HUES48 (cell line): ENCODE data around the gene NACA2.
"Not testable (repeated sequence)": the region's sequence is repeated elsewhere in the genome, so short reads cannot be mapped to it uniquely, and the experiment has no call there.

Experiments
- H3K27ac ChIP-seq: one replicate; pipeline ENCODE4 v1.7.0; 2013; ENCODE audit warnings: low read depth, low read length, inconsistent platforms
- H3K27me3 ChIP-seq: 2 replicates; pipeline ENCODE4 v1.6.1; 2013; ENCODE audit warnings: mild to moderate bottlenecking, low read length; ENCODE audit not compliant: control insufficient read depth, insufficient read depth
- H3K36me3 ChIP-seq: 2 replicates; pipeline ENCODE4 v1.6.1; 2013; ENCODE audit warnings: low read length; ENCODE audit not compliant: control insufficient read depth, insufficient read depth
- H3K4me1 ChIP-seq: 2 replicates; pipeline ENCODE4 v1.6.1; 2013; ENCODE audit warnings: mild to moderate bottlenecking, low read length; ENCODE audit not compliant: control insufficient read depth, insufficient read depth
- H3K4me3 ChIP-seq: 2 replicates; pipeline ENCODE4 v1.5.1; 2013; ENCODE audit warnings: mild to moderate bottlenecking, low read depth, low read length
- H3K9ac ChIP-seq: 2 replicates; pipeline ENCODE4 v1.6.1; 2013; ENCODE audit warnings: mild to moderate bottlenecking, low read depth, low read length, moderate library complexity
- H3K9me3 ChIP-seq: 2 replicates; pipeline ENCODE4 v1.6.1; 2013; ENCODE audit warnings: low read length; ENCODE audit not compliant: control insufficient read depth, insufficient read depth

The NACA2 gene

GRCh38 chr17:61591018-61591417 lies at the start of gene NACA2:
Gene NACA2, minus strand, starts transcription at chr17:61591219. Its CDS starts 39 bp downstream, at chr17:61591180.
- H3K27ac ChIP-seq, result no peak within 1 kb of the TSS
- no peaks in the 10 kb centered on the region for H3K27me3 ChIP-seq
- no peak within 1 kb of the TSS for H3K9ac ChIP-seq
- no peaks in the 10 kb centered on the region for H3K4me1 ChIP-seq
- H3K9me3 ChIP-seq, result no peaks in the 10 kb centered on the region
- no peak within 1 kb of the TSS for H3K4me3 ChIP-seq
- no peaks in the 10 kb centered on the region for H3K36me3 ChIP-seq

GRCh38 chr17:61639818-61640217 lies 48.8 kb upstream of the NACA2 start:
- H3K4me1 ChIP-seq, result no peaks in the 10 kb centered on the region

DNA sequence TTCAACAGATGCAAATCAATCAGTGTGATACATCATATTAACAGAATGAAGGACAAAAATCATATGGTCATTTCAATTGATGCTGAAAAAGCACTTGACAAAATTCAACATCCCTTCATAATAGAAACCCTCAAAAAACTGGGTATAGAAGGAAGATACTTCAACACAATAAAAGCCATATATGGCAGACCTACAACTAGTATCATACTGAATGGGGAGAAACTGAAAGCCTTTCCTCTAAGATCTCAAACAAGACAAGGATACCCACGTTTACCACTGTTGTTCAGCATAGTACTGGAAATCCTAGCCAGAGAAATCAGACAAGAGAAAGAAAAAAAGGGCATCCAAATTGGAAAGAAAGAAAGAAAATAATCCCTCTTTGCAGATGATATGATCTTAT lies 47.1 kb upstream of the NACA2 start:
- Histone ChIP-seq H3K27ac (no peak overlapping the region), H3K27me3 (no peaks in the 10 kb centered on the region), H3K4me3 (no peak overlapping the region), H3K4me1 (no peaks in the 10 kb centered on the region), H3K36me3 (no peaks in the 10 kb centered on the region), H3K9me3 (no peaks in the 10 kb centered on the region), H3K9ac (no peak overlapping the region)

More at GRCh38 chr17:61639818-61640217, 48.8 kb upstream of the NACA2 start:
- H3K9ac ChIP-seq, result no peak overlapping the region
- no peaks in the 10 kb centered on the region for H3K9me3 ChIP-seq
- no peaks in the 10 kb centered on the region for H3K27me3 ChIP-seq
- H3K4me3 ChIP-seq, result no peak overlapping the region
- H3K27ac ChIP-seq, result no peak overlapping the region
- no peaks in the 10 kb centered on the region for H3K36me3 ChIP-seq

- Histone ChIP-seq H3K9ac (no peak overlapping the region), H3K27me3 (no peaks in the 10 kb centered on the region), H3K27ac (no peak overlapping the region), H3K9me3 (no peaks in the 10 kb centered on the region), H3K4me1 (no peaks in the 10 kb centered on the region), H3K4me3 (no peak overlapping the region), H3K36me3 (no peaks in the 10 kb centered on the region)
Measured at GRCh38 chr17:61635913-61636432, 45.0 kb upstream of the NACA2 start.

DNA sequence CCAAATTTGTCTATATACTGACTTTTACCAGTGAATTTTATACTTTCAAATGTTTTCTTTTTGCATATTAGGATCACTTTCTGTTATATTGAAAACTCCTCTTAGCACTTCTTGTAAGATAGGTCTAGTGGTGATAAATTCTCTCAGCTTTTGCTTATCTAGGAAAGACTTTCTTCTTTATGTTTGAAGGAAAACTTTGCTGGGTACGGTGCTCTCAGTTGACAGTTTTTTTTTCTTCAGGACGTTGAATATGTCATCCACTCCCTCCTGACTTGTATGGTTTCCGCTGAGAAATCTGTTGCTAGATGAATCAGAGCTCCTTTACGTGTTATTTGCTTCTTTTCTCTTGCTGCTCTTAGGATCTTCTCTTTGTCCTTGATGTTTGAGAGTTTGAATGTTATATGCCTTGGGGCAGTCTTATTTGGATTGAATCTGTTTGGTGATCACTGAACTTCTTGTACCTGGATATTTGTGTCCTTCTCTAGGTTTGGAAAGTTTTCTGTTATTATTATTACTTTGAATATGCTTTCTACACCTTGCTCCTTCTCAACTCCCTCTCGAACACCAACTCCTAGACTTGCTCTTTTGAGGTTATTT lies 44.0 kb upstream of the NACA2 start:
- H3K4me1 ChIP-seq, result no peaks in the 10 kb centered on the region

GRCh38 chr17:61634011-61634539 lies 43.1 kb upstream of the NACA2 start:
- Histone ChIP-seq H3K4me1 (no peaks in the 10 kb centered on the region), H3K36me3 (no peaks in the 10 kb centered on the region), H3K4me3 (no peak overlapping the region), H3K9ac (no peak overlapping the region), H3K27ac (no peak overlapping the region), H3K27me3 (no peaks in the 10 kb centered on the region), H3K9me3 (no peaks in the 10 kb centered on the region)

More for the DNA sequence above, 44.0 kb upstream of the NACA2 start:
- no peak overlapping the region for H3K9ac ChIP-seq
- no peak overlapping the region for H3K27ac ChIP-seq
- no peaks in the 10 kb centered on the region for H3K9me3 ChIP-seq
- H3K36me3 ChIP-seq, result no peaks in the 10 kb centered on the region
- H3K27me3 ChIP-seq, result no peaks in the 10 kb centered on the region
- H3K4me3 ChIP-seq, result no peak overlapping the region

DNA sequence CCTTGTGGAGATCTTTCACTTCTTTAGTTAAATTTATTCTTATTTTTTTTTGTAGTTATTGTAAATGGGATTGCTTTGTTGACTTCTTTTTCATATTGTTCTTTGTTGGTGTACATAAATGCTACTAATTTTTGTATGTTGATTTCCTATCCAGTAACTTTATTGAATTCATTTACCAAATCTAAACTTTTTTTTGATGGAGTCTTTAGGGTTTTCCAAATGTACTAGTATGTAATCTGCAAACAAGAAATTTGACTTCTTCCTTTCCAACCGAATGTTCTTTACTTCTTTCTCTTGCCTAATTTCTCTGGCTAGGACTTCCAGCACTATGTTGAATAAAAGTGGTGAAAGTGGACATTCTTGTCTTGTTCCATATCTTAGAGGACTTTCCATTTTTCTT lies 41.8 kb upstream of the NACA2 start:
- Histone ChIP-seq H3K27ac (no peak overlapping the region), H3K4me1 (peaks cover under 1% of the 10 kb centered on the region; the same call in 1 of the 2 replicates), H3K36me3 (no peaks in the 10 kb centered on the region), H3K9ac (no peak overlapping the region), H3K4me3 (no peak overlapping the region), H3K27me3 (no peaks in the 10 kb centered on the region), H3K9me3 (no peaks in the 10 kb centered on the region)

DNA sequence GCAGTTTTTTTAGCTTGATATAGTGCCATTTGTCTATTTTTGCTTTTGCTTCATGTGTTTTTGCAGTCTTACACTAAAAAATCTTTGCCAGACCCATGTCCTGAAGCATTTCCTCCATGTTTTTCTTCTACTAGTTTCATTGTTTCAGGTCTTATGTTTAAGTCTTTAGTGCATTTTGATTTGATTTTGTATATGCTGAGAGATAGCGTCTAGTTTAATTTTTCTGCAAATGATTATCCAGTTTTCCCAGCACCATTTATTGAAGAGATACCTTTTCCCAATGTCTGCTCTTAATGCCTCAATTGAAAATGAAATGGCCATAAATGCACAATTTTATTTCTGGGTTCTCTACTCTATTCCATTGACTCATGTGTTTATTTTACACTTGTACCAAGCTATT lies 40.8 kb upstream of the NACA2 start:
- Histone ChIP-seq H3K9ac (no peak overlapping the region), H3K4me1 (peaks cover 5% of the 10 kb centered on the region)

GRCh38 chr17:61628158-61628557 lies 37.1 kb upstream of the NACA2 start:
- not testable (repeated sequence) for H3K4me1 ChIP-seq, H3K9ac ChIP-seq, H3K36me3 ChIP-seq, H3K4me3 ChIP-seq, H3K27me3 ChIP-seq, H3K27ac ChIP-seq, H3K9me3 ChIP-seq

More for the DNA sequence above, 40.8 kb upstream of the NACA2 start:
- Histone ChIP-seq H3K4me3 (no peak overlapping the region), H3K27me3 (no peaks in the 10 kb centered on the region), H3K36me3 (no peaks in the 10 kb centered on the region), H3K27ac (no peak overlapping the region), H3K9me3 (no peaks in the 10 kb centered on the region)

GRCh38 chr17:61627658-61628057 lies 36.6 kb upstream of the NACA2 start:
- no peak overlapping the region for H3K9ac ChIP-seq
- no peak overlapping the region for H3K27ac ChIP-seq
- no peaks in the 10 kb centered on the region for H3K27me3 ChIP-seq
- no peak overlapping the region for H3K4me3 ChIP-seq
- H3K36me3 ChIP-seq, result no peaks in the 10 kb centered on the region
- peaks cover 5% of the 10 kb centered on the region for H3K4me1 ChIP-seq
- H3K9me3 ChIP-seq, result no peaks in the 10 kb centered on the region

GRCh38 chr17:61627125-61627524 lies 36.1 kb upstream of the NACA2 start:
- Histone ChIP-seq H3K4me3 (no peak overlapping the region), H3K36me3 (no peaks in the 10 kb centered on the region), H3K4me1 (peaks cover 5% of the 10 kb centered on the region), H3K27ac (no peak overlapping the region), H3K27me3 (no peaks in the 10 kb centered on the region), H3K9ac (no peak overlapping the region), H3K9me3 (no peaks in the 10 kb centered on the region)
